Measurements from ENCODE around the gene KRTAP5-10.
"Not testable (repeated sequence)": the region's sequence is repeated elsewhere in the genome, so short reads cannot be mapped to it uniquely, and the experiment has no call there.

GRCh38 chr11:71539971-71540370 lies 25.4 kb upstream of the KRTAP5-10 start:
- TF ChIP-seq, protein P1, sequence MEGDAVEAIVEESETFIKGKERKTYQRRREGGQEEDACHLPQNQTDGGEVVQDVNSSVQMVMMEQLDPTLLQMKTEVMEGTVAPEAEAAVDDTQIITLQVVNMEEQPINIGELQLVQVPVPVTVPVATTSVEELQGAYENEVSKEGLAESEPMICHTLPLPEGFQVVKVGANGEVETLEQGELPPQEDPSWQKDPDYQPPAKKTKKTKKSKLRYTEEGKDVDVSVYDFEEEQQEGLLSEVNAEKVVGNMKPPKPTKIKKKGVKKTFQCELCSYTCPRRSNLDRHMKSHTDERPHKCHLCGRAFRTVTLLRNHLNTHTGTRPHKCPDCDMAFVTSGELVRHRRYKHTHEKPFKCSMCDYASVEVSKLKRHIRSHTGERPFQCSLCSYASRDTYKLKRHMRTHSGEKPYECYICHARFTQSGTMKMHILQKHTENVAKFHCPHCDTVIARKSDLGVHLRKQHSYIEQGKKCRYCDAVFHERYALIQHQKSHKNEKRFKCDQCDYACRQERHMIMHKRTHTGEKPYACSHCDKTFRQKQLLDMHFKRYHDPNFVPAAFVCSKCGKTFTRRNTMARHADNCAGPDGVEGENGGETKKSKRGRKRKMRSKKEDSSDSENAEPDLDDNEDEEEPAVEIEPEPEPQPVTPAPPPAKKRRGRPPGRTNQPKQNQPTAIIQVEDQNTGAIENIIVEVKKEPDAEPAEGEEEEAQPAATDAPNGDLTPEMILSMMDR (IDR thresholded peaks at IDR 0.05), result not testable (repeated sequence)
- TF ChIP-seq POLR2A (IDR thresholded peaks at IDR 0.05), result not testable (repeated sequence)
